GM23248 (cell line): Measurements from ENCODE around the gene DHTKD1. TPM values are rescaled to one million over a fixed set of nuclear protein-coding genes. Genes with fewer than 3 reads are reported as not detected.

Experiments
- DNase-seq: peaks from one replicate; pipeline ENCODE4 v3.0.0-alpha.2; 2015
- H2AFZ ChIP-seq: fragments of 200-600 bp; sonication (generic); 2 replicates; pipeline ENCODE4 v1.6.1; 2016; ENCODE audit warnings: antibody characterized with exemption
- H3F3A ChIP-seq: fragments of 200-600 bp; sonication (generic); 2 replicates; pipeline ENCODE4 v1.6.1; 2016; ENCODE audit warnings: mild to moderate bottlenecking, antibody characterized with exemption, mixed run types; ENCODE audit not compliant: insufficient read depth
- H3K27ac ChIP-seq: fragments of 200-600 bp; sonication (generic); 2 replicates; pipeline ENCODE4 v1.5.1; 2016; ENCODE audit warnings: mild to moderate bottlenecking
- H3K27me3 ChIP-seq: fragments of 200-600 bp; sonication (generic); replicated peaks from 2 replicates; pipeline ENCODE4 v1.6.1; 2016; ENCODE audit warnings: mild to moderate bottlenecking; ENCODE audit not compliant: insufficient read depth
- H3K36me3 ChIP-seq: fragments of 200-600 bp; sonication (generic); 2 replicates; pipeline ENCODE4 v1.6.1; 2016; ENCODE audit warnings: low read depth, mild to moderate bottlenecking
- H3K4me1 ChIP-seq: fragments of 200-600 bp; sonication (generic); 2 replicates; pipeline ENCODE4 v1.6.1; 2016; ENCODE audit warnings: mild to moderate bottlenecking; ENCODE audit not compliant: insufficient read depth
- H3K4me2 ChIP-seq: fragments of 200-600 bp; sonication (generic); one replicate; pipeline ENCODE4 v1.6.1; 2016; ENCODE audit warnings: mild to moderate bottlenecking; ENCODE audit not compliant: unreplicated experiment
- H3K4me3 ChIP-seq: fragments of 200-600 bp; sonication (generic); 2 replicates; pipeline ENCODE4 v1.5.1; 2016; ENCODE audit warnings: mild to moderate bottlenecking
- H3K79me2 ChIP-seq: fragments of 200-600 bp; sonication (generic); 2 replicates; pipeline ENCODE4 v1.6.1; 2016; ENCODE audit warnings: mild to moderate bottlenecking; ENCODE audit not compliant: insufficient read depth
- H3K9ac ChIP-seq: fragments of 200-600 bp; sonication (generic); 2 replicates; pipeline ENCODE4 v1.6.1; 2016; ENCODE audit warnings: mild to moderate bottlenecking
- H3K9me2 ChIP-seq: fragments of 200-600 bp; sonication (generic); 2 replicates; pipeline ENCODE4 v1.6.1; 2016; ENCODE audit warnings: mixed run types, mild to moderate bottlenecking, moderate library complexity; ENCODE audit not compliant: insufficient read depth
- H3K9me3 ChIP-seq: fragments of 200-600 bp; sonication (generic); one replicate; pipeline ENCODE4 v1.6.1; 2017; ENCODE audit warnings: low read depth
- H4K20me1 ChIP-seq: fragments of 200-600 bp; sonication (generic); 2 replicates; pipeline ENCODE4 v1.6.0; 2016; ENCODE audit not compliant: insufficient read depth
- EZH2 ChIP-seq: fragments of 200-600 bp; sonication (generic); IDR thresholded peaks from 2 replicates; pipeline ENCODE4 v1.6.1; 2018; ENCODE audit warnings: antibody characterized with exemption, mild to moderate bottlenecking; ENCODE audit not compliant: insufficient read depth, poor library complexity, severe bottlenecking
- EZH2phosphoT487 ChIP-seq: fragments of 200-600 bp; sonication (generic); IDR thresholded peaks from 2 replicates; pipeline ENCODE4 v1.6.1; 2018; ENCODE audit warnings: antibody characterized with exemption, moderate library complexity, mild to moderate bottlenecking, low read depth; ENCODE audit not compliant: insufficient read depth
- WGBS, 2 experiments: methylation state at CpG; one replicate each; pipeline ENCODE4 v1.1.6; 2015 to 2017; ENCODE audit warnings: low lambda C conversion rate in 2 of 2, low coverage in 1 of 2; ENCODE audit errors: missing lambda C conversion rate in 2 of 2; 5-methylcytosine and 5-hydroxymethylcytosine counted together
- in situ Hi-C: fragments of 300-500 bp; cut with MboI; formaldehyde crosslinking; loops from 2 replicates; pipeline ENCODE4 v1.15.0; 2020
- polyA plus RNA-seq: library from polyadenylated mRNA; unstranded; fragments of >200 nt; fragmentation: Nextera tagmentation; extraction: Ambion mirVana; gene quantifications from 2 replicates; pipeline ENCODE4 v1.2.1, GENCODE V29; 2016
- total RNA-seq: library from RNA; depleted of rRNA; stranded (reverse); fragments of >200 nt; shearing (Covaris generic); gene quantifications from 2 replicates; pipeline ENCODE4 v1.2.3, GENCODE V29; 2014

DHTKD1 gene
- total and polyA plus RNA-seq, 2 experiments from 2014 or later: 6.8 to 8.2 TPM

DNA sequence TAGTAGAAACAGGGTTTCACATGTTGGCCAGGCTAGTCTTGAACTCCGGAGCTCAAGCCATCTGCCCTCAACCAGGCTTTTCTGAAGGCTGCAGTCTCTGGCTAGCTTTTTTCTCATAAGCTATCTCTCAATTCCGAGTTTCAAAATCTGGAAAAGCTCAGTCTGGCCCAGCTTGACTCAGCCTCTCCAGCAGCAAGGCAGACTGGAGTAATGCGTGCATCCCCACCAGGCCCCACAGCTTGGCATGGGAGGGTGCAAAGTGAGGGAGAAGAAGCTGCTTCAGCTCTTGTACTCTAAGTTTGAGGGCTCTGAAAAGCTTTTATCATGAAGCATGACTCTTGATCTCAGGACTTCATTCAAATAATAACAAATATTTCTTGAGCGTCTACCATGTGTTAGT lies 4.8 kb downstream of the DHTKD1 start:
- 15 to 18% methylated on average over 4 of the region's 4 CpGs for WGBS, 2 experiments
- Histone ChIP-seq H3K9me3 (no peaks in the 10 kb centered on the region), H3K27me3 (no peaks in the 10 kb centered on the region), H4K20me1 (no peaks in the 10 kb centered on the region), H3K9me2 (no peaks in the 10 kb centered on the region), H3K4me3 (no peak overlapping the region), H3K36me3 (no peaks in the 10 kb centered on the region), H3K27ac (peak overlapping the region; percentile 52), H3K9ac (peak overlapping the region; percentile 36; the same call in 1 of the 2 replicates), H3K79me2 (peaks cover 39% of the 10 kb centered on the region), H3K4me1 (peaks cover 13% of the 10 kb centered on the region), H2AFZ (peak overlapping the region; percentile 20), H3K4me2 (peak overlapping the region; percentile 8), H3F3A (no peaks in the 10 kb centered on the region)
- DNase-seq: peak; percentile 74
- in situ Hi-C loops: no loop called here
- TF ChIP-seq EZH2: no peak
- no peak for TF ChIP-seq EZH2phosphoT487

DNA sequence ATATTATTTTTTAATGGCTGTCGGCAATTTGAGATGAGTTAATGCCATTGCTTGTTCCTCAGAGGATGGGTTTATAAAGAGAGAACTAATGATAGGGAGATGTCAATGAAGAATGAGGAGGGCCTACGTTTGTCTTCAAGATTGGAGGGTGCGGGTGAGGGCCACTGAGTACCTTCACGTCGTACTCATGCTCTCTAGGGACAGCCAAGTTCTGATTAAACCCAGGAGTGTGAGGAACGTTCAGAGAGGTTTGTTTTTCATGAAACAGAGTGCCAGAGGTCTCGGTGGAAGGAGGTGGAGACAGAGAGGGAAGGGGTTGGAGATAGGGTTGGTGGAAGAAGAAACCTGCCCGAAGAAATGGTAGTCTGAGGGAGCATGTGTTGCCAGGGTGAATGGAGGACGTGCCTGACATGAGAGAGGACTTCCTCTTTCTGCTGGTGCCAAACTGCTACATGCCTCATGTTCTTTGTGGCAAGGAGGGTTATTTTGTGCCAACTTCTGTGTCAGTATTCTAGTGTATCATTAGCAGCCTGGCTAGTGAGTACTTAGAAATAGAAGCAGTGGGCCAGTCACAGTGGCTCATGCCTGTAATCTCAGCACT lies 8.9 kb downstream of the DHTKD1 start:
- TF ChIP-seq EZH2phosphoT487 (no peak), EZH2 (no peak)
- Histone ChIP-seq H3K9me3 (no peaks in the 10 kb centered on the region), H3K9me2 (no peaks in the 10 kb centered on the region), H3K36me3 (no peaks in the 10 kb centered on the region), H3K9ac (no peak overlapping the region), H3K27ac (no peak overlapping the region), H3K79me2 (0 out of 2 replicates have a peak, but pooled peaks cover 9% of the 10 kb centered on the region), H3K4me1 (peaks cover 23% of the 10 kb centered on the region), H4K20me1 (no peaks in the 10 kb centered on the region), H3K4me3 (no peak overlapping the region), H3K27me3 (no peaks in the 10 kb centered on the region), H2AFZ (no peak overlapping the region), H3F3A (peaks cover 7% of the 10 kb centered on the region; the same call in 1 of the 2 replicates), H3K4me2 (no peak overlapping the region)
- in situ Hi-C loops: no loop called here
- DNase-seq: no peak
- 75 to 80% methylated on average over 9 of the region's 9 CpGs for WGBS, 2 experiments

DNA sequence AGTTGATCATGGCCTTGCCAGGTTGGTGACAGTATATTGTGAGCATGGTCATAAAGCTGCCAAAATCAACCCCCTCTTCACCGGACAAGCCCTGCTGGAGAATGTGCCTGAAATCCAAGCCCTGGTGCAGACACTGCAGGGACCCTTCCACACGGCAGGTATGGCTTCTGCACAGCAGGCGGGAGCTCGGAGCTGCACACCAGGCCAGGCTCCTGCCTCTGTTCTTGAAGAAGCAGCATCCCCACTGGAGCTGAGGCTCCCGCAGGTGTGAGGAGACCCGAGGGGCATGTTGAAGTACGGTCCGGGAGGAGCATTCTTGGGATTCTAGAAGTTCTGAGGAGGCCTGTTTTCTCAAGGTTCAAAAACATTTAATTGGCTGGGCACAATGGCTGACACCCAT lies 12.7 kb downstream of the DHTKD1 start:
- in situ Hi-C loops: no loop called here
- Histone ChIP-seq H3K27ac (no peak overlapping the region), H3K79me2 (no peaks in the 10 kb centered on the region), H4K20me1 (no peaks in the 10 kb centered on the region), H3K9ac (no peak overlapping the region), H3K4me2 (no peak overlapping the region), H2AFZ (no peak overlapping the region), H3K4me3 (no peak overlapping the region), H3K9me2 (no peaks in the 10 kb centered on the region), H3K36me3 (no peaks in the 10 kb centered on the region), H3F3A (peaks cover 7% of the 10 kb centered on the region; the same call in 1 of the 2 replicates), H3K27me3 (no peaks in the 10 kb centered on the region), H3K4me1 (peaks cover 9% of the 10 kb centered on the region; the same call in 1 of the 2 replicates), H3K9me3 (no peaks in the 10 kb centered on the region)
- TF ChIP-seq EZH2 (no peak), EZH2phosphoT487 (no peak)
- DNase-seq: no peak
- 86 to 90% methylated on average over 7 to 8 of the region's 8 CpGs for WGBS, 2 experiments

DNA sequence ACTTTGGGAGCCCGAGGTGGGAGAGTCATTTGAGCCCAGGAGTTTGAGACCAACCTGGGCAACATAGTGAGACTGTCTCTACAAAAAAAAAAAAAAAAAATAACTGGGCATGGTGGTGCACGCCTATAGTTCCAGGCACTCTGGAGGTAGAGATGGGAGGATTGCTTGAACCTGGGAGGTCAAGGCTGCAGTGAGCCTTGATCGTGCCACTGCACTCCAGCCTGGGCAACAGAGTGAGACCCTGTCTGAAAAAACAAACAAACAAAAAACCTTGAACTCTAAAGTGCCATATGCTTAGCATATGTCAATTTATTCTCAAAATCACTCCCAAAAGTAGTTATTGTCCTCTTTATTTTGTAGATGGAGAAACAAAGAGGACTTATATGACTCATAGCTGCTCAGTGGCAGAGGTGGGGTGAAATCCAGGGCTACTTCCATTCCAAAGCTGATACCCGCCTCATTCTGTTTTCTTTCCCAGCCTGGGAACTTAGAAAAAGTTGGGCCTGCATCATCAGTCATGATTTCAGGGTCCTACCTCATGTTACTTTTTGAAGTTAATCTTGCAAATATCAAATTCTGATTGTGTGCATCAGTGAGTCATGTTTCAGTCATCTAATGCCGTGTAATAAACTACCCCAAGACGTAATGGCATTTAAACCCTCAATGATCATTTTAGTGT lies 13.3 kb downstream of the DHTKD1 start:
- H3K79me2 ChIP-seq: no peaks in the 10 kb centered on the region
- H3K27ac ChIP-seq: 0 out of 2 replicates have a peak overlapping the region, but pooled peaks have one; percentile 0
- no peak overlapping the region for H2AFZ ChIP-seq
- H3K9me3 ChIP-seq: no peaks in the 10 kb centered on the region
- peaks cover 9% of the 10 kb centered on the region; the same call in 1 of the 2 replicates for H3K4me1 ChIP-seq
- H3K4me2 ChIP-seq: no peak overlapping the region
- TF ChIP-seq EZH2 (no peak), EZH2phosphoT487 (no peak)
- H3K9ac ChIP-seq: no peak overlapping the region
- H3K4me3 ChIP-seq: no peak overlapping the region
- H3K27me3 ChIP-seq: no peaks in the 10 kb centered on the region
- 63 to 68% methylated on average over 6 of the region's 6 CpGs for WGBS, 2 experiments
- in situ Hi-C loops: no loop called here
- no peaks in the 10 kb centered on the region for H4K20me1 ChIP-seq
- H3K36me3 ChIP-seq: no peaks in the 10 kb centered on the region; the same call in 1 of the 2 replicates
- peaks cover 7% of the 10 kb centered on the region; the same call in 1 of the 2 replicates for H3F3A ChIP-seq
- DNase-seq: peak; percentile 61
- no peaks in the 10 kb centered on the region for H3K9me2 ChIP-seq
